Measurements from ENCODE around the gene PTCH1.

DNA sequence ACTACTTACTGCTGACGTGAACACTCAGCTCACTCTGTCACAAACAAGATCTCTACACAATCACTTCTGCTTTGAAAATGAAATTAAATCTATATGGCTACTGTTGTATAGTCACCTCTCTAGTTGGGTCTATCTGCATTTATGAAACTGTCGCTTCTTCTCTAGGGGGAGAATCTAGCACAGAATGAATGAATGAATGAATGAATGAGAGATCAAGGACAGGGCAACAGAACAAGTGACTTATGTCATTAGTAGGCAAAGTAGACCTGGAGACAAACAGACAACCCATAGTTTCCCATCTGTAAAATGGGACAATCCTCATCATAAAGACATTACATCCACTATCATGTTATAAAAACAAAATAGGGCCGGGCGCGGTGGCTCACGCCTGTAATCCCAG lies 13.4 kb downstream of the PTCH1 start:
- TF ChIP-seq EZH2phosphoT487 (IDR thresholded peaks at IDR 0.05; ENCODE audit: unreplicated experiment) (no peak), EZH2 (IDR thresholded peaks at IDR 0.05; ENCODE audit: low read depth, unreplicated experiment) (no peak), POLR2AphosphoS5 (IDR thresholded peaks at IDR 0.05; ENCODE audit: low read depth) (no peak), CREB1 (CRISPR knock-in tag; IDR thresholded peaks at IDR 0.05; ENCODE audit: low read depth) (no peak), NANOG (IDR thresholded peaks at IDR 0.05; ENCODE audit: borderline replicate concordance) (no peak), ZNF331 (CRISPR knock-in tag; IDR thresholded peaks at IDR 0.05; ENCODE audit: low read depth) (no peak), JUNB (IDR thresholded peaks at IDR 0.05; ENCODE audit: unreplicated experiment) (no peak), ZNF114 (CRISPR knock-in tag; IDR thresholded peaks at IDR 0.05) (no peak)
- TF ChIP-seq, protein P1, sequence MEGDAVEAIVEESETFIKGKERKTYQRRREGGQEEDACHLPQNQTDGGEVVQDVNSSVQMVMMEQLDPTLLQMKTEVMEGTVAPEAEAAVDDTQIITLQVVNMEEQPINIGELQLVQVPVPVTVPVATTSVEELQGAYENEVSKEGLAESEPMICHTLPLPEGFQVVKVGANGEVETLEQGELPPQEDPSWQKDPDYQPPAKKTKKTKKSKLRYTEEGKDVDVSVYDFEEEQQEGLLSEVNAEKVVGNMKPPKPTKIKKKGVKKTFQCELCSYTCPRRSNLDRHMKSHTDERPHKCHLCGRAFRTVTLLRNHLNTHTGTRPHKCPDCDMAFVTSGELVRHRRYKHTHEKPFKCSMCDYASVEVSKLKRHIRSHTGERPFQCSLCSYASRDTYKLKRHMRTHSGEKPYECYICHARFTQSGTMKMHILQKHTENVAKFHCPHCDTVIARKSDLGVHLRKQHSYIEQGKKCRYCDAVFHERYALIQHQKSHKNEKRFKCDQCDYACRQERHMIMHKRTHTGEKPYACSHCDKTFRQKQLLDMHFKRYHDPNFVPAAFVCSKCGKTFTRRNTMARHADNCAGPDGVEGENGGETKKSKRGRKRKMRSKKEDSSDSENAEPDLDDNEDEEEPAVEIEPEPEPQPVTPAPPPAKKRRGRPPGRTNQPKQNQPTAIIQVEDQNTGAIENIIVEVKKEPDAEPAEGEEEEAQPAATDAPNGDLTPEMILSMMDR (conservative IDR thresholded peaks at IDR 0.05; ENCODE audit: low read depth in 2 of 2), result no peak
- TF ChIP-seq, protein P2, sequence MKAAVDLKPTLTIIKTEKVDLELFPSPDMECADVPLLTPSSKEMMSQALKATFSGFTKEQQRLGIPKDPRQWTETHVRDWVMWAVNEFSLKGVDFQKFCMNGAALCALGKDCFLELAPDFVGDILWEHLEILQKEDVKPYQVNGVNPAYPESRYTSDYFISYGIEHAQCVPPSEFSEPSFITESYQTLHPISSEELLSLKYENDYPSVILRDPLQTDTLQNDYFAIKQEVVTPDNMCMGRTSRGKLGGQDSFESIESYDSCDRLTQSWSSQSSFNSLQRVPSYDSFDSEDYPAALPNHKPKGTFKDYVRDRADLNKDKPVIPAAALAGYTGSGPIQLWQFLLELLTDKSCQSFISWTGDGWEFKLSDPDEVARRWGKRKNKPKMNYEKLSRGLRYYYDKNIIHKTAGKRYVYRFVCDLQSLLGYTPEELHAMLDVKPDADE (IDR thresholded peaks at IDR 0.05), result no peak
- TF ChIP-seq, protein P3, sequence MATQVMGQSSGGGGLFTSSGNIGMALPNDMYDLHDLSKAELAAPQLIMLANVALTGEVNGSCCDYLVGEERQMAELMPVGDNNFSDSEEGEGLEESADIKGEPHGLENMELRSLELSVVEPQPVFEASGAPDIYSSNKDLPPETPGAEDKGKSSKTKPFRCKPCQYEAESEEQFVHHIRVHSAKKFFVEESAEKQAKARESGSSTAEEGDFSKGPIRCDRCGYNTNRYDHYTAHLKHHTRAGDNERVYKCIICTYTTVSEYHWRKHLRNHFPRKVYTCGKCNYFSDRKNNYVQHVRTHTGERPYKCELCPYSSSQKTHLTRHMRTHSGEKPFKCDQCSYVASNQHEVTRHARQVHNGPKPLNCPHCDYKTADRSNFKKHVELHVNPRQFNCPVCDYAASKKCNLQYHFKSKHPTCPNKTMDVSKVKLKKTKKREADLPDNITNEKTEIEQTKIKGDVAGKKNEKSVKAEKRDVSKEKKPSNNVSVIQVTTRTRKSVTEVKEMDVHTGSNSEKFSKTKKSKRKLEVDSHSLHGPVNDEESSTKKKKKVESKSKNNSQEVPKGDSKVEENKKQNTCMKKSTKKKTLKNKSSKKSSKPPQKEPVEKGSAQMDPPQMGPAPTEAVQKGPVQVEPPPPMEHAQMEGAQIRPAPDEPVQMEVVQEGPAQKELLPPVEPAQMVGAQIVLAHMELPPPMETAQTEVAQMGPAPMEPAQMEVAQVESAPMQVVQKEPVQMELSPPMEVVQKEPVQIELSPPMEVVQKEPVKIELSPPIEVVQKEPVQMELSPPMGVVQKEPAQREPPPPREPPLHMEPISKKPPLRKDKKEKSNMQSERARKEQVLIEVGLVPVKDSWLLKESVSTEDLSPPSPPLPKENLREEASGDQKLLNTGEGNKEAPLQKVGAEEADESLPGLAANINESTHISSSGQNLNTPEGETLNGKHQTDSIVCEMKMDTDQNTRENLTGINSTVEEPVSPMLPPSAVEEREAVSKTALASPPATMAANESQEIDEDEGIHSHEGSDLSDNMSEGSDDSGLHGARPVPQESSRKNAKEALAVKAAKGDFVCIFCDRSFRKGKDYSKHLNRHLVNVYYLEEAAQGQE (IDR thresholded peaks at IDR 0.05; ENCODE audit: unreplicated experiment), result no peak

Data from GM23338 (cell line).